HG02759 (cell line): ENCODE data around the gene DNMT3B.
"Not testable (repeated sequence)": the region's sequence is repeated elsewhere in the genome, so short reads cannot be mapped to it uniquely, and the experiment has no call there.

Experiments used
- ATAC-seq: cut with Tn5 transposase; IDR thresholded peaks from one replicate; pipeline ENCODE4 v1.9.1; 2021; ENCODE audit warnings: mild to moderate bottlenecking, moderate library complexity; ENCODE audit not compliant: unreplicated experiment

The DNMT3B gene

GRCh38 chr20:32761831-32762753 lies at the start of gene DNMT3B:
DNMT3B (plus strand) TSS chr20:32762385; CDS start chr20:32780324, 17,939 bp downstream.
- ATAC-seq: peak; percentile 74

- ATAC-seq: no peak
Measured at GRCh38 chr20:32718749-32719348, 43.3 kb upstream of the DNMT3B start.

- ATAC-seq: no peak
Measured at GRCh38 chr20:32727683-32728082, 34.5 kb upstream of the DNMT3B start.

- ATAC-seq: not testable (repeated sequence)
Measured at GRCh38 chr20:32728435-32728834, 33.8 kb upstream of the DNMT3B start.

GRCh38 chr20:32729334-32729733 lies 32.9 kb upstream of the DNMT3B start:
- not testable (repeated sequence) for ATAC-seq

GRCh38 chr20:32731882-32732266 lies 30.3 kb upstream of the DNMT3B start:
- no peak for ATAC-seq

- no peak for ATAC-seq
Measured at GRCh38 chr20:32737371-32738223, 24.6 kb upstream of the DNMT3B start.

- ATAC-seq: no peak
Measured at GRCh38 chr20:32741151-32741550, 21.0 kb upstream of the DNMT3B start.

GRCh38 chr20:32742322-32743236 lies 19.6 kb upstream of the DNMT3B start:
- ATAC-seq: no peak

- peak; percentile 61 for ATAC-seq
Measured at GRCh38 chr20:32743237-32744112, 18.7 kb upstream of the DNMT3B start, which contains the start of gene COMMD7. COMMD7 (minus strand) TSS chr20:32743467; CDS start chr20:32743391, 76 bp downstream.

- no peak for ATAC-seq
Measured at GRCh38 chr20:32749914-32750637, 12.1 kb upstream of the DNMT3B start.

GRCh38 chr20:32751293-32751692 lies 10.9 kb upstream of the DNMT3B start:
- ATAC-seq: no peak

GRCh38 chr20:32751702-32752457 lies 10.3 kb upstream of the DNMT3B start:
- no peak for ATAC-seq

- ATAC-seq: no peak
Measured at GRCh38 chr20:32752458-32753250, 9.5 kb upstream of the DNMT3B start.

- no peak for ATAC-seq
Measured at GRCh38 chr20:32753731-32754130, 8.5 kb upstream of the DNMT3B start.

- ATAC-seq: no peak
Measured at GRCh38 chr20:32756156-32756555, 6.0 kb upstream of the DNMT3B start.

GRCh38 chr20:32761417-32761830 lies 761 bp upstream of the DNMT3B start:
- peak; percentile 2 for ATAC-seq
